ENCODE measurements around the gene NOP14. TPM values are rescaled to one million over a fixed set of nuclear protein-coding genes. Genes with fewer than 3 reads are reported as not detected.
"Not testable (repeated sequence)": the region's sequence is repeated elsewhere in the genome, so short reads cannot be mapped to it uniquely, and the experiment has no call there.

Gene NOP14
- 21.5 and 25.4 TPM in 2 replicates for total RNA-seq (2014; rRNA removed; shearing (Covaris generic))

GRCh38 chr4:2963175-2963965 lies at the start of gene NOP14, which contains the start of gene GRK4:
Gene NOP14, minus strand, starts transcription at chr4:2963406. Its CDS starts 87 bp downstream, at chr4:2963319.
Gene GRK4, plus strand, starts transcription at chr4:2963571. Its CDS starts 500 bp downstream, at chr4:2964071.
- DNase-seq (ENCODE audit: low read depth) = peak; percentile 99

- no peak for DNase-seq (ENCODE audit: low read depth)
Measured at GRCh38 chr4:3011456-3012220, 48.4 kb upstream of the NOP14 start.

- DNase-seq (ENCODE audit: low read depth) = no peak
Measured at GRCh38 chr4:3010998-3011397, 47.8 kb upstream of the NOP14 start.

GRCh38 chr4:3010577-3010976 lies 47.4 kb upstream of the NOP14 start:
- no peak for DNase-seq (ENCODE audit: low read depth)

GRCh38 chr4:3009422-3009821 lies 46.2 kb upstream of the NOP14 start:
- no peak for DNase-seq (ENCODE audit: low read depth)

- no peak for DNase-seq (ENCODE audit: low read depth)
Measured at GRCh38 chr4:3007724-3008123, 44.5 kb upstream of the NOP14 start.

GRCh38 chr4:2996415-2996814 lies 33.2 kb upstream of the NOP14 start:
- no peak for DNase-seq (ENCODE audit: low read depth)

- peak; percentile 32 for DNase-seq (ENCODE audit: low read depth)
Measured at GRCh38 chr4:2995546-2996265, 32.5 kb upstream of the NOP14 start.

- DNase-seq (ENCODE audit: low read depth) = no peak
Measured at GRCh38 chr4:2994917-2995316, 31.7 kb upstream of the NOP14 start.

- no peak for DNase-seq (ENCODE audit: low read depth)
Measured at GRCh38 chr4:2991243-2991642, 28.0 kb upstream of the NOP14 start.

- not testable (repeated sequence) for DNase-seq (ENCODE audit: low read depth)
Measured at GRCh38 chr4:2983715-2984114, 20.5 kb upstream of the NOP14 start.

GRCh38 chr4:2982012-2982411 lies 18.8 kb upstream of the NOP14 start:
- no peak for DNase-seq (ENCODE audit: low read depth)

GRCh38 chr4:2981256-2981819 lies 18.1 kb upstream of the NOP14 start:
- DNase-seq (ENCODE audit: low read depth) = no peak

- DNase-seq (ENCODE audit: low read depth) = peak; percentile 57
Measured at GRCh38 chr4:2977211-2978088, 14.2 kb upstream of the NOP14 start.

- no peak for DNase-seq (ENCODE audit: low read depth)
Measured at GRCh38 chr4:2971275-2971674, 8.1 kb upstream of the NOP14 start.

GRCh38 chr4:2968381-2968780 lies 5.2 kb upstream of the NOP14 start:
- no peak for DNase-seq (ENCODE audit: low read depth)

- no peak for DNase-seq (ENCODE audit: low read depth)
Measured at GRCh38 chr4:2965262-2965661, 2.1 kb upstream of the NOP14 start.

- no peak for DNase-seq (ENCODE audit: low read depth)
Measured at GRCh38 chr4:2964706-2965258, 1.6 kb upstream of the NOP14 start.

- DNase-seq (ENCODE audit: low read depth) = peak; percentile 66
Measured at GRCh38 chr4:2963966-2964471, 813 bp upstream of the NOP14 start.

- no peak for DNase-seq (ENCODE audit: low read depth)
Measured at GRCh38 chr4:2962614-2963174, 512 bp downstream of the NOP14 start.

Data from Daoy (cell line).